Activated CD4-positive, alpha-beta T cell treated with anti-CD3 and anti-CD28 coated beads, Interleukin-2, amount 50 U/mL, for 1 hour (primary cell): ENCODE results near the gene CYBRD1.
"Not testable (repeated sequence)": the region's sequence is repeated elsewhere in the genome, so short reads cannot be mapped to it uniquely, and the experiment has no call there.

ENCODE experiments used
- DNase-seq: peaks from one replicate; pipeline ENCODE4 v3.0.0-alpha.2; 2020

The CYBRD1 gene, protein sequence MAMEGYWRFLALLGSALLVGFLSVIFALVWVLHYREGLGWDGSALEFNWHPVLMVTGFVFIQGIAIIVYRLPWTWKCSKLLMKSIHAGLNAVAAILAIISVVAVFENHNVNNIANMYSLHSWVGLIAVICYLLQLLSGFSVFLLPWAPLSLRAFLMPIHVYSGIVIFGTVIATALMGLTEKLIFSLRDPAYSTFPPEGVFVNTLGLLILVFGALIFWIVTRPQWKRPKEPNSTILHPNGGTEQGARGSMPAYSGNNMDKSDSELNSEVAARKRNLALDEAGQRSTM

DNA sequence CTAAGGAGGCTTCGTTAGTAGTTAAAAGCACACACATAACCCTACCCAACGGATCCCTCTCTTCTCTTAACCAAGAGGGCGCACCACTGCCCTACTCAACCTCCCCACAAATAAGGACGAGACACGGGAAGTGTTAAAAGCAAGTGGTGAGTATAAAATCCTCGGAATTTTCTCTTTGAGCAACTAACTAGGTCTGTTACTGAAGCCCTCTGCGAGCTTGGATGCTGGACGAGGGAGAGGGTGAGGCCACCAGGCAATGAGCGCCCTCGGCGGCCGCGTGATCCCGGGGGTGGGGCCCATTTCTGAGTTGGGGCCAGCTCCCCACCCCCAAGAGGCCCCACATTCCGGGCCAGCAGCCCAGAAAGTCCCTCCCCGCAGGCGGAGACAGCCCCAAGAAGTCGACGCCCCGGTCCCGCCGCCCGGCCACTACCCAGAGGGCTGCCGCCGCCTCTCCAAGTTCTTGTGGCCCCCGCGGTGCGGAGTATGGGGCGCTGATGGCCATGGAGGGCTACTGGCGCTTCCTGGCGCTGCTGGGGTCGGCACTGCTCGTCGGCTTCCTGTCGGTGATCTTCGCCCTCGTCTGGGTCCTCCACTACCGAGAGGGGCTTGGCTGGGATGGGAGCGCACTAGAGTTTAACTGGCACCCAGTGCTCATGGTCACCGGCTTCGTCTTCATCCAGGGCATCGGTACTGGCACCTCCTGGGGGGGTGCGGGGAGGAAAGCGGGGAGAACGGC, at the start of gene CYBRD1:
CYBRD1 (plus strand) TSS at position 423 of the 736 bp plus-strand sequence; CDS start at position 495, 72 bp downstream.
- no peak for DNase-seq

DNA sequence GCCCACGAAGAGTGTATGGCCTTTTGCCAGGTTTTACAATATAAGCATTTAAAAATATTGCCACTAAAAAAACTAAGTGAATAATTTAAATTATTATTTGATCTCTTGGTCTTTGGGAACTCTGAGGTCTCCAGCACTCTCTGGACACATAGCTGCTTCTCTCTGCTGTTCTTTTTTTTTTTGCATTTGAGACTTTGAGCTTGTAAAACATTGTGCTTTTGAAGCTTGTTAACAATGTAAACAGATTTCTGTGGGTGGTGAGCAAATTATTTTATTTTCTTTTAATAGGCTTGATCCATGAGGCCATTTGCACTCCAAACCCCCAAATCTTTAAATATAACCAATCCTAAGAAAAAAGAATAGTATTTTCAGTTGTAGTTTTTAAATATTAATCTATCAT, 46.3 kb upstream of the CYBRD1 start:
- no peak for DNase-seq

DNA sequence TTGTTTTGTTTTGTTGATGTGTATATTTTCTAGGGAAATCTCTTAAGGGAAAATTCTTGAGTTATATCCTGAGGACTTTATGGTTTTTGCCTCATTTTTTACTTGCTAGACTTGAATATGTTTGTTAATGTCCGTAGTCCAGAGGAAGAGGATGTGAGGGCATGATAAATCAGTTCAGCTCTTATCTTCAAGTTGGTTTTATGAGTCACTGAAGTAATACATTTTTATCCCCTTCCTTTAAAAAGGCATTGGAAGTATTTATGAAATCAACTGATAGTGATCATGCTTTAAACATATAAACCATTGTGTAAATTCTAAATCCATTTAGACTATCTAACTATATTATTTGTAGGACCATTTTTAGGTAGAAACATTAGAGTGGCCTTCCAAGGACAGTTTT, 43.9 kb upstream of the CYBRD1 start:
- no peak for DNase-seq

GRCh38 chr2:171479154-171479814, 43.0 kb upstream of the CYBRD1 start:
- no peak for DNase-seq

DNA sequence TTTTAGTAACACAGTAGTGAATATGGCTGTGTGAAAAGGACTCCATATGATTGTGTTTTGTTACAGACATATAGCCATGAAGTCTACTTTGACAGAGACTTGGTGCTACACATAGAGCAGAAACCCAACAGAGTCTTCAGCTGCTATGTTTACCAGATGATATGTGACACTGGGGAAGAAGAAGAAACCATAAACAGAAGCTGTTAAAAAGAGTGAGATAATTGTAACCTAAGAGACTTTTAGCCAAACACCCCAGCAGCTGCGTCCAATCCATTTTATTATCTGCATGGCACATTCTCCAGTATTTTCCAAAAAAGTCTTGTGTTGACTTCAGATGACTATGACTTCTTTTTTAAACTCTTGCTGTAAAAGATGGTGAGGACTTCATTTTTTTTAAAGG, 41.4 kb upstream of the CYBRD1 start:
- DNase-seq: no peak

GRCh38 chr2:171482308-171482707, 40.0 kb upstream of the CYBRD1 start:
- DNase-seq: no peak

- no peak for DNase-seq
These were observed 39.4 kb upstream of the CYBRD1 start for GRCh38 chr2:171482877-171483276.

GRCh38 chr2:171483793-171484192, 38.5 kb upstream of the CYBRD1 start:
- no peak for DNase-seq

DNA sequence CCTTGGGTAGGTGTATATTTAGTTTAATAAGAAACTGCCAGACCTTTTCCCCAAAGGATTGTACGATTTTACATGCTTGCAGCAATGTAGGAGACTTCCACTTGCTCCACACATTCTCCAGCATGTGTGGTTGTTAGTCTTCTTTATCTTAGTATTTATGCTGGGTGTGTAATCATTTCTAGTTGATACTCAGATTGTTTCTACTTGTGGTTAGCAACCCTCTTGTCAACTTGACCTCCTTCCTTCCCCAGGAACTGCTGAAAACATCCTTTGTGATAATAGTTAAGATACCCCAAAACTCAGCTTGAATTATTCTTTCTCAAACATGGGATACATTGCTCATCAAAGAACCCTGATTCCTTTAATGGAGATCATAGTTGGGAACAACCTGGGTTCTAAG, 37.2 kb upstream of the CYBRD1 start:
- DNase-seq: no peak

DNA sequence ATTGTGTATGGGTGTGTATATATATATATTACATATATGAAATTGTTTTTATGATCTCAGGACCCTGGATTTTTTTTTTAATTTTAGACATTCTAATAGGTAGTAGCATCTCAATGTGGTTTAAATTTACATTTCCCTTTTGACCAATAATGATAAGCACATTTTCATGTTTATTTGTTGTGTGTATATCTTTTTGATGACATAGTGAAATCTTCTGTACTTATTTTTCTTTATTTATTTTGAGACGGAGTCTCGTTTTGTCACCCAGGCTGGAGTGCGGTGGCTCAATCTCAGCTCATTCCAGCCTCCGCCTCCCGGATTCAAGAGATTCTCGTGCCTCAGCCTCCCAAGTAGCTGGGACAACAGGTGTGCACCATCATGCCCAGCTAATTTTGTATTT, 35.1 kb upstream of the CYBRD1 start:
- DNase-seq: no peak

GRCh38 chr2:171487803-171488259, 34.4 kb upstream of the CYBRD1 start:
- no peak for DNase-seq

DNA sequence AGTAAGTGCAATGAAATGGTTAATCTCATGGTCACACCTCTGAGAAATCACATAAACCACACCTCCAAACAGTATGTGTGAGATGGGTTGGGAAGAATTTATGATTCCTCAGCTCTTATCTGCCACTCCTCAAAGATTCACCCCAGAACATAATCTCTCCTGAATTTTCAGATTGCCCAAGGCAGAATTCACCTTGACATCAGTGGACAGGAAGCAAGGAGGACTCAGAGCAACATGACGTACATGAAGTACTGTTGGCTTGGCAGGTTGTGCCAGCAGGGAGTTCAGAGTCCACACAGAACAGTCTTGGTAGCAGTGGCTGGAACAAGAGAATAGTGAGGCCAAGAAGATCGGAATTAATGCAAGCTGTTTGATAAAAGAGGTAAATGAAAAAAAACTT, 31.7 kb upstream of the CYBRD1 start:
- no peak for DNase-seq

DNA sequence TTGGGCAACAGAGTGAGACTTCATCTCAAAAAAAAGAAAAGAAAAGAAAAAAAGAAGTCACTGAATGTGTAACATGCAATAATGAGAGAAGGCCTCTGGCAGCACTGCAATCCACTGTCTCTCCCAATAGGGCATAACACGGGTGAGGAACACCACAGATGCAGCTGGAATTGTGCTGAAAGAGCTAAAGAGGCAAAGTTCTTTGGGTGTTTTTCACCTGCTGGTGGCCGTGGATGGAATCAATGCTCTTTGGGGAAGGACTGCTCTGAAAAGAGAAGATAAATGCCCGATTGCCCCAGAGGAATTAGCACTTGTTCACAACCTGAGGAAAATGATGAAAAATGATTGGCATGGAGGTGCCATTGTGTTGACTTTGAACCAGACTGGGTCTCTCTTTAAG, 31.0 kb upstream of the CYBRD1 start:
- no peak for DNase-seq

DNA sequence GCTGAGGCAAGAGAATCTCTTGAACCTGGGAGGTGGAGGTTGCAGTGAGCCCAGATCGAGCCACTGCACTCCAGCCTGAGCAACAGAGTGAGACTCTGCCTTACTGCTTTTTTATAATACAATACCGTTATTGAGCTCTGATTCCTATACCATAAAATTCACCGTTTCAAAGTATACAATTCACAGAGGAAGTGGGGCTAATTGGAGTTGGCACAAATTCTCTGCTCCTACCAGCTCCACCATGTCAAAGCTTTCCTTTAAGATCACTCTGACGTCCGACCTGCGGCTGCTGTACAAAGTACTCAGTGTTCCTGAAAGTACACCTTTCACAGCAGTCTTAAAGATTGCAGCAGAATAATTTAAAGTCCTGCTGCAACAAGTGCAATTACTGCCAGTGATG, 29.6 kb upstream of the CYBRD1 start:
- DNase-seq: no peak

GRCh38 chr2:171497664-171498063, 24.6 kb upstream of the CYBRD1 start:
- DNase-seq: not testable (repeated sequence)

DNA sequence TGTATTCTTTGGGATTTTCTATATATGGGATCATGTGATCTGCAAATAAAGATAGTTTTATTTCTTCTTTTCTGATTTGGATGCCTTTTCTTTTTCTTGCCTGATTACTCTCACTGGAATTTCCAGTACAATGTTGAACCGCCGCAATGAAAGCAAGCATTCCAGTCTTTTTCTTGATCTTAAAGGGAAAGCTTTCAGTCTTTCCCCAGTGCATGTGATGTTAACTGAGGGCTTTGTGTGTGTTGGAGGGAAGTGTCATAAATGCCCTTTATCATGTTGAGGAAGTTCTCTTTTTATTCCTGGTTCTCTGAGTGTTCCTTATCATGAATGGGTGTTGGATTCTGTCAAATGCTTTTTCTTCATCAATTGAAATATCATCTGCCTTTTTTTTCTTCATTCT, 16.9 kb upstream of the CYBRD1 start:
- no peak for DNase-seq

DNA sequence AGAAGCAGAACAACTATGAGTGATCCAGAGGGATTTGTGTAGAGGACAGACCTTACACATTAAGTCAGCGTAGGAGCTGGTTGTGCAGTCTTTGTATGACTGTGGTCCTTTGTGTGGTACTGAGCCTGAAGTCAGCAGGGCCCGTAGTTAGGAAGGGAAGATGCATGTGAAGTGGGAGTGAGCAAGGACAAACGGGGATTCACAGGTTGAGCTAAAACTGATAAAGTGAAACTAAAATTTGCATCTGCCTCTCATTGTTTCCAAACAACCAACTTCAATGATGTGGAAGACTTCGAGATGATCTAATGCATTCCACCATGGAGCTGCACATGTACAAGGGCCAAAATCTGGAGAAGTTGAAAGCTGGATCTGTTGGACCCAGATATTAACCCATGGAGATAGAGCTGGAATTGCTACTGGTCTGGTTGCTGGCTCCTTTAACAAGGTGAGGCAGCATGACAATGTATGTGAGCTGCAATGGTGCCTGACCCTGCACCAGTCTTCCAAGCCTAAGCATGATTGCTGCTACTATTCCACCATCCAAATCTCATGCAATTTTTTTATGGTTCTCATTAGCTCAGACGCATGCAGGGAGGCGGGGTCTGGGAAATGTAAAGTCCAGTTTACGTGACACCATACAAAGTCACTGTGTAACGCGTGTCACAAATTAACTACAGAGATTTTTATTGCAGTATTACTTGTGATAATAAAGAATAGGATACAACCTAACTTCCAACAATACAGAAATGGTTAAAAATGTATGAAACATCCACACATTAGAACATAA, 12.1 kb upstream of the CYBRD1 start:
- DNase-seq: no peak

- DNase-seq: no peak
These were observed 10.3 kb upstream of the CYBRD1 start for GRCh38 chr2:171512014-171512413.

DNA sequence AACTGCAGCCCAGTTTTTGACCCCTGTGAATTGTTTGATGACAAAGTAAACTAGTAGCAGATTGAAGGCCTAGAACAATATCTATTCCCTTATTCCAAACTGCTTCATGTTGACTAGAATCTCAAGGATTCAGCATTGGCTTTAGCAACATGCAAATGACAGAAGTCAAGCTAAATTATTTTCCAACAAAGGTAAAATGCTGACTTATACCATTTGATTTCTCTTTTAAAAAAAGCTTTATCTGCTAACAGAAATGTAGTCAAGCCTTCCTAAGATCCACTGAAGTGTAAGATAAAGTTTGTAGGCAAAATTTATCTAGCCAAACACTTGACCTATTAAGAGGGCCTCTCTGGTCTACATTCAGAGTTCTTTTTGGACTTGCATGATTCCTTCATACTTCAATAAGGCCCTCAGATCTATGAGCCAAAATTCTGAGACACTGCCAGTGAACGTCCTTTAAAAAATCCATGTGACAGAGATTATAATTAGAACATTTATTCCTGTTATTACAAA, 9.5 kb upstream of the CYBRD1 start:
- DNase-seq: no peak

- DNase-seq: no peak
These were observed 8.5 kb upstream of the CYBRD1 start for GRCh38 chr2:171513719-171514160.

- no peak for DNase-seq
These were observed 7.2 kb upstream of the CYBRD1 start for GRCh38 chr2:171514908-171515582.

- no peak for DNase-seq
These were observed 6.5 kb upstream of the CYBRD1 start for GRCh38 chr2:171515672-171516298.
